ENCODE results near the gene KCNT2.
"Not testable (repeated sequence)": the region's sequence is repeated elsewhere in the genome, so short reads cannot be mapped to it uniquely, and the experiment has no call there.

KCNT2 gene

DNA sequence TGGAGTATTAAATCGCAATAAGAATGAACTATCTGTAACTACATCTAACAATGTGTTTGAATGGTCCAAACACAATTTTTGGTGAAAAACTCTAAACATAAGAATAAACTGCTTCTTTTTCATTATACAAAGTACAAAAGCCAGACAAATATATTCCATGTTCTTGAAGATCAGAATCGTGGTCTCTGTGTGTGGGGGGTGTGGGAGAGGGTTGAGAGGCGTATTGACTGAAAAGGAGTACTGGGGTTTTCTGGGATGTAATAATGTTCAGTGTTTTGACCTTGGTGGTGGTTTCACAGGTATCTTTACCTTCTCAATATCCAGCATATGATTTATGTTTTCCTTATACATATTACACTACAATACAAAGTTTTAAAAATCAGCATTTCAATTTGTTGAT is 42.8 kb upstream of the KCNT2 start:
- TF ChIP-seq, protein P1, sequence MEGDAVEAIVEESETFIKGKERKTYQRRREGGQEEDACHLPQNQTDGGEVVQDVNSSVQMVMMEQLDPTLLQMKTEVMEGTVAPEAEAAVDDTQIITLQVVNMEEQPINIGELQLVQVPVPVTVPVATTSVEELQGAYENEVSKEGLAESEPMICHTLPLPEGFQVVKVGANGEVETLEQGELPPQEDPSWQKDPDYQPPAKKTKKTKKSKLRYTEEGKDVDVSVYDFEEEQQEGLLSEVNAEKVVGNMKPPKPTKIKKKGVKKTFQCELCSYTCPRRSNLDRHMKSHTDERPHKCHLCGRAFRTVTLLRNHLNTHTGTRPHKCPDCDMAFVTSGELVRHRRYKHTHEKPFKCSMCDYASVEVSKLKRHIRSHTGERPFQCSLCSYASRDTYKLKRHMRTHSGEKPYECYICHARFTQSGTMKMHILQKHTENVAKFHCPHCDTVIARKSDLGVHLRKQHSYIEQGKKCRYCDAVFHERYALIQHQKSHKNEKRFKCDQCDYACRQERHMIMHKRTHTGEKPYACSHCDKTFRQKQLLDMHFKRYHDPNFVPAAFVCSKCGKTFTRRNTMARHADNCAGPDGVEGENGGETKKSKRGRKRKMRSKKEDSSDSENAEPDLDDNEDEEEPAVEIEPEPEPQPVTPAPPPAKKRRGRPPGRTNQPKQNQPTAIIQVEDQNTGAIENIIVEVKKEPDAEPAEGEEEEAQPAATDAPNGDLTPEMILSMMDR (IDR thresholded peaks at IDR 0.05; ENCODE audit: insufficient read depth, low read length, poor library complexity, severe bottlenecking): no peak
- H3K36me3 ChIP-seq (ENCODE audit: control insufficient read depth, insufficient read depth, low read length): no peaks in the 10 kb centered on the region
- no peaks in the 10 kb centered on the region for H3K27me3 ChIP-seq (replicated peaks; ENCODE audit: control insufficient read depth, insufficient read depth, low read length)
- DNase-seq (ENCODE audit: extremely low read depth, insufficient read length): no peak
- no peak overlapping the region for H3K4me3 ChIP-seq (replicated peaks; ENCODE audit: low read depth, low read length)

DNA sequence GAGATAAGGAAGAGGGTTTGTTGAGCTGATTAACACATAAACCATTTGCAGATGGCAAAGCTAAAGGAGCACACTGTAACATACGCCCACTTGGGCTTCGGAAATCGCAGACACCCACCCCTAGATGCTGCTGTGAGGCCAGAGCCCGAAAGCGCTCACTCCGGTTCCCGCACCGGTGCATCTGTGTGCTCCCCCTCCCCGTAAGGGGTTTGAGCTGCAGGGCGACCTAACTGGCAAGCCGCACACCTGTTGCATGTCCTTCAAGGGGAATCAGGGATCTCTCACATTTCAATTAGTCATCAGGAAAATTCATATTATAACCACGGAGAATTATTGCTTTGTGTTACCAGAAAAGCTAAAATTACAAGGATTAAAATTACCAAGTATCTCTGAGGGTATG is 42.2 kb upstream of the KCNT2 start:
- no peaks in the 10 kb centered on the region for H3K36me3 ChIP-seq (ENCODE audit: control insufficient read depth, insufficient read depth, low read length)
- H3K27me3 ChIP-seq (replicated peaks; ENCODE audit: control insufficient read depth, insufficient read depth, low read length): no peaks in the 10 kb centered on the region
- H3K4me3 ChIP-seq (replicated peaks; ENCODE audit: low read depth, low read length): no peak overlapping the region
- DNase-seq (ENCODE audit: extremely low read depth, insufficient read length): no peak
- TF ChIP-seq, protein P1 (IDR thresholded peaks at IDR 0.05; ENCODE audit: insufficient read depth, low read length, poor library complexity, severe bottlenecking): no peak

DNA sequence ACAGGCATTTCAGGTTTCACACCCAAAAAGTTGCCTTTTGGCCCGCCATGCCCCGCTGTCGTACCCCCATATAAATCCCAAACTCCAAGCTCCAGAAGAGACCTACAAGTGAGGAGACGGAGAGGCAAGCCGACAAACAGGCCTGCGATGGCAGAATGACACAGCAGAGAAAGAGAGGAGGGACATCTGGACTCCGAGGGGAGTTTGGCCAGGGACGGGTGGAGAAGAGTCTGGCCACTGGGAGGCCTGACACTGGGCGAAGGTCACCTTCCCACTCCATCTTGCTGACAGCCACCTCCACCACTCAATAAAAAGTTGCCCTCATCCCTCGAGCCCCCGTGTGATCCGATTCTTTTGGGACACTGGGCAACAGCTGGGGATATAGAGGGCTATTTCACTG is 41.8 kb upstream of the KCNT2 start:
- TF ChIP-seq, protein P1 (IDR thresholded peaks at IDR 0.05; ENCODE audit: insufficient read depth, low read length, poor library complexity, severe bottlenecking): no peak
- no peak overlapping the region for H3K4me3 ChIP-seq (replicated peaks; ENCODE audit: low read depth, low read length)
- H3K27me3 ChIP-seq (replicated peaks; ENCODE audit: control insufficient read depth, insufficient read depth, low read length): no peaks in the 10 kb centered on the region
- no peak for DNase-seq (ENCODE audit: extremely low read depth, insufficient read length)
- H3K36me3 ChIP-seq (ENCODE audit: control insufficient read depth, insufficient read depth, low read length): no peaks in the 10 kb centered on the region

DNA sequence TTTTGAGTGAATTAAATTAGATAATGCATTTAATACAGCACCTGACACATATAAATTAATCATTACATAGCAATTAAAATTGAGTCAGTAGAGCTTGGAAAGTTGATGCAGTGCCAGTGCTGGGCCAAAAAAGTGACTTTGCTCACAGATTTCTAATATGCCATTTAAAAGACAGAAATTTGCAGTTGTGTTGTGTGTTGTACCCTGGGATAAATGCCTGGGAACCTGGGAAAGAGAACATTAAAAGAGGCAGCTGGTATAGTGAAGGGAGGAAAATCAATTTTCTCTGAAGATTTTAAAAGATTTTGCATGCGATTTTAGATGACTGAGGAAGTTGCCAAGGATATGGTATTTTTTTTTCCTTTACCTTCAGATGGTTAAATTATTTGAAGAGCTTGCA is 32.7 kb upstream of the KCNT2 start:
- no peak for DNase-seq (ENCODE audit: extremely low read depth, insufficient read length)
- TF ChIP-seq, protein P1 (IDR thresholded peaks at IDR 0.05; ENCODE audit: insufficient read depth, low read length, poor library complexity, severe bottlenecking): no peak
- Histone ChIP-seq H3K36me3 (ENCODE audit: control insufficient read depth, insufficient read depth, low read length) (no peaks in the 10 kb centered on the region), H3K27me3 (replicated peaks; ENCODE audit: control insufficient read depth, insufficient read depth, low read length) (no peaks in the 10 kb centered on the region), H3K4me3 (replicated peaks; ENCODE audit: low read depth, low read length) (no peak overlapping the region)

DNA sequence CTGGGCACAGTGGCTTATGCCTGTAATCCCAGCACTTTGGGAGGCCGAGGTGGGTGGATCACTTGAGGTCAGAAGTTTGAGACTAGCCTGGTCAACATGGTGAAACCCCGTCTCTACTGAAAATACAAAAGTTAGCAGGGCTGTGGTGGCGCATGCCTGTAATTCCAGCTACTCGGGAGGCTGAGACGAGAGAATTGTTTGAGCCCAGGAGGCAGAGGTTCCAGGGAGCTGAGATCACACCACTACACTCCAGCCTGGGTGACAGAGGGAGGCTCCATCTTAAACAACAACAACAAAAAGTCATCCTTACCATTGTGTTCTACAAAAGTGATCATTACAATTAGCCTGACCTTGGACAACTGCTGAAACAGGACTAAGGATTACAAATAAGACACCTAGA is 31.1 kb upstream of the KCNT2 start:
- H3K4me3 ChIP-seq (replicated peaks; ENCODE audit: low read depth, low read length); H3K36me3 ChIP-seq (ENCODE audit: control insufficient read depth, insufficient read depth, low read length); DNase-seq (ENCODE audit: extremely low read depth, insufficient read length); H3K27me3 ChIP-seq (replicated peaks; ENCODE audit: control insufficient read depth, insufficient read depth, low read length): not testable (repeated sequence)

DNA sequence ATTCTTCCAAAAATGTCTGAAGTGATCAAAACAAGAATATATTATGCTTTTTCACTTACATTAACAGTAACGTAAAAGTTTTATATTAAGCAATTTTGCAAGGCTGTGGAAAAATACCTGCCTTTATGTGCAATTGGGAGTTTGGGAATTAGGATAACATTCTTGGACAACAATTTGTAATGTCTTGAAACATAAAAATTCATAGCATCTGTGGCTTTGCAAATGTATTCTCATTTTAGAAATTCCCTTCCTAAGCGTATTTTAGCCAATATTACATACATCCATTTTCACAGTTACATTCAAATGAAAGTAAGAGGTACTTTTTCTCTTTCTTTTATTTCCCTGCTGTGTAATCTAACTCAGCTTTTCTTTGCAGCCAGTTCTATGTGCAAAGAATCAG is 30.2 kb upstream of the KCNT2 start:
- TF ChIP-seq, protein P1 (IDR thresholded peaks at IDR 0.05; ENCODE audit: insufficient read depth, low read length, poor library complexity, severe bottlenecking): no peak
- no peak for DNase-seq (ENCODE audit: extremely low read depth, insufficient read length)
- no peaks in the 10 kb centered on the region for H3K27me3 ChIP-seq (replicated peaks; ENCODE audit: control insufficient read depth, insufficient read depth, low read length)
- H3K4me3 ChIP-seq (replicated peaks; ENCODE audit: low read depth, low read length): no peak overlapping the region
- H3K36me3 ChIP-seq (ENCODE audit: control insufficient read depth, insufficient read depth, low read length): no peaks in the 10 kb centered on the region

Data from GM06990 (cell line).